COLO829 (cell line): ENCODE measurements around the gene SLC13A4.
A peak's percentile ranks its signal among the peaks of the same experiment; 100 is the strongest.
"Not testable (repeated sequence)": the region's sequence is repeated elsewhere in the genome, so short reads cannot be mapped to it uniquely, and the experiment has no call there.

ENCODE experiments used
- DNase-seq: peaks from one replicate; pipeline ENCODE4 v3.0.0; 2012; ENCODE audit warnings: low spot score

The SLC13A4 gene, protein sequence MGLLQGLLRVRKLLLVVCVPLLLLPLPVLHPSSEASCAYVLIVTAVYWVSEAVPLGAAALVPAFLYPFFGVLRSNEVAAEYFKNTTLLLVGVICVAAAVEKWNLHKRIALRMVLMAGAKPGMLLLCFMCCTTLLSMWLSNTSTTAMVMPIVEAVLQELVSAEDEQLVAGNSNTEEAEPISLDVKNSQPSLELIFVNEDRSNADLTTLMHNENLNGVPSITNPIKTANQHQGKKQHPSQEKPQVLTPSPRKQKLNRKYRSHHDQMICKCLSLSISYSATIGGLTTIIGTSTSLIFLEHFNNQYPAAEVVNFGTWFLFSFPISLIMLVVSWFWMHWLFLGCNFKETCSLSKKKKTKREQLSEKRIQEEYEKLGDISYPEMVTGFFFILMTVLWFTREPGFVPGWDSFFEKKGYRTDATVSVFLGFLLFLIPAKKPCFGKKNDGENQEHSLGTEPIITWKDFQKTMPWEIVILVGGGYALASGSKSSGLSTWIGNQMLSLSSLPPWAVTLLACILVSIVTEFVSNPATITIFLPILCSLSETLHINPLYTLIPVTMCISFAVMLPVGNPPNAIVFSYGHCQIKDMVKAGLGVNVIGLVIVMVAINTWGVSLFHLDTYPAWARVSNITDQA

DNA sequence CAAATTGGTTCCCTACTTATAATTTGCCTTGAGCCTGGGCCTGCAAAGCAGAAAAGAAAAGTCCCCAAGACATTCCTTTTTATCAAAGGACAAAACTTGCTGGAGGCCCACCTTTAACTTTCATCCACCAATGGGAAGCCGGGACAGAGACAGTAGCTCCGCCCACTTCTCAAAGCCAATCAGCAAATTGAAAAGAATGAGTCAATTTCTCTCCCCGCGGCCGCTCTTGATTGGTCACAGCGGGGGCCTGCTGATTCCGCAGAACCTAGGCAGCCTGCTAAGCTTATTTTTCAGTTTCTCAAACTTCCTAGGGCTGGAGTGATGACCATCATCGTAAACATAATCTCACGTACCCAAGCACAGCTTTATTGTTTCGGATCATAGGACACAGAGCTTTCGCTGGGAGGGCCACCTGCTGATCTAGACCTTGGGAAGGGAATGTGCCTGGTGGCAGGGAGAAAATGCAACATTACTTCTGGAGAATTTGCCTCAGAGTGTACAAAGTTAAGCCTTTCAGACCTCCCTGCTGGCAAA lies at the start of gene SLC13A4:
SLC13A4 (minus strand) TSS at position 51 of the 534 bp plus-strand sequence. CDS start 690 bp downstream, outside the sequence.
- DNase-seq = no peak

DNA sequence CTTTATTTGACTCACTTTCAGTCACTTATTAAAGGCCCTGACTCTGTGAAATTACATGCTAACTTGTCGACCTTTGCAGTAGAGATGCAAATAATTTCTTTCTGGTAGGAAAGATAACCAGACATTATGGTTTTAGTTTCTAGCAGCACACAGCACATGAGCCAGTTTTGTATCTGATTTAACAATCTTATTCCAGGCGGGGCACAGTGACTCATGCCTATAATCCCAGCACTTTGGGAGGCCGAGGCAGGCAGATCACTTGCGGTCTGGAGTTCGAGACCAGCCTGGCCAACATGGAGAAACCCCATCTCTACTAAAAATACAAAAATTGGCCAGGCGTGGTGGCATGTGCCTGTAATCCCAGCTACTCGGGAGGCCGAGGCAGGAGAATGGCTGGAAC lies 47.9 kb upstream of the SLC13A4 start:
- not testable (repeated sequence) for DNase-seq

DNA sequence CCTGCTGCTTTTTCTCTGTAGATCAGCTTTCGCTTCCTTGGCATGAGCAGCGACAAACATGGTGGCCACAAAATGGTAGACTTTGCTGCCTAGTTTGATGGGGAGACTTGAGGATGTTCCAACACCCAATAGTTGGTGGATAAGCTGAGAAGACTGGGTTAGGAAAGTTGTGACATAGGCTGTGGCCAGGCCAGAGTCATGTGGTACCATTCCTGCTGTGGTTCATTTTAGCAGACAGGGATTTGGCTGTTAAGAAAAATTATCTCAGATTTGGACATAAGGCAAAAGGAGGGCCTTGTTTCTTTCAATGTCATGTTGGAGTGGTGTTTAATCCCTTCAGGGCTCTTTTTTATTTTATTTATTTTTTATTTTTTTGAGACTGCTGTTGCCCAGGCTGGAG lies 47.2 kb upstream of the SLC13A4 start:
- no peak for DNase-seq

DNA sequence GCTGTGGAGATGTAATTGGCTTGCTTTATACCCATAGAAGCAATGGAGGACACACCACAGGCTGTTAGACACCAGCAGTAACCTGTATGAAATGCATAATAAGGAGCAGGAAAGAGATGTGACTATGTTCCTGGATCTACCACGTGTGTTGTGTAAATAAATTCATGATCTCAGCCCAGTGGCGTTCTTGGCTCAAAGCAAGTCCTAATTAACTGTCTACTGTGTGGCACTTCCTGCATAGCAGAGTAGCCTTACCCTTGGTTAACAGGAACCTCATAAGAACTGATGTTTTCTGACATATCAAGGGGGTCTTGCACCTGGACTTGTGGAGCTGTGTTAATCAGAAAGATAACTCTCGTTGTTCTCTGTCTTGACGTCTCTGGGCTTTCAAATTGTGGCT lies 46.3 kb upstream of the SLC13A4 start:
- DNase-seq = no peak

DNA sequence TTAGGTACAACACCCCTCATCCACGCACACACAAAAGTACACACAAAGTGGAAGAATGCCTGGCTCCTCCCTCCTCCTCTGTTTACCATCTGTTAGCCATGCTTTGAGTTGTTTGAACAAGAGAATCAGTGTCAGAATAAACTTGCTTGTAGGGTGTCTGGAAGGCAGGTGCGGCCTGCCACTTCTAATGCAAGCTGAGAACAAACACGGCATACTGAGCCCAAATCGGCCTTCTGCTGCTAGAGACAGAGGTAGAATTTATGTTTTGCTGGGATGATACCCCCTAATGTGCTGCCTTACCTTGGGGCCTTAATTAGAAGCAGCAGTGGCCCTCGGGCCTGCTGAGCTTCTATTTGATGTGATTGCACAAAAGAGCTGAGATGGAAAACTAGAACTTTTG lies 45.5 kb upstream of the SLC13A4 start:
- no peak for DNase-seq

DNA sequence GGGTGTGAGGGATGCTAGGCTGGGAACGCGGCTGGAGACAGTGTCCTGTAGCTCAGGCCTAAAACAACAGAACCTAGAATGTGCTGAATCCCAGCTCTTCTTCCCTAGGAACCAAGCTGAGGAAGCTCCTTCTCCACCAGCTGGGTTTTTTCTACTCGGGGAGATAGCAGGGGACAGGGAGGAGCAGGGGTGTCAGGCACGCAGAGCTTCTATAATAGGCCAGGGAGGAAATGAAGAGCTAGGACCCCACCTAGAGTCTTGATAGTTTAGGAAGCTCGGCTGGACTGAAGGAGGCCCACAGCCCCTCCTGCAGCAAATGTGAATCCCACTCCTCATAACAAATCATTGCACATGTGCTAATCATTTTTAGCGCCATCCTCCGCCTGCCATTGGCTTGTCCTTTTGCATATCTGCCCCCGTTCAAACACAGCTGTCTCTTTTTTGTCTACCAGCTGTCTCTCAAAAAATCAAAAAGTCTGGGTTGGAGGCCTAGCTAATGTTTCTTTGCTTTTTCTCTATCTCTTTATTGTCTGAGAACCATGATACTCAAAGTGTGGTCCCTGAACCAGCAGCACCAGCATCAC lies 44.7 kb upstream of the SLC13A4 start:
- DNase-seq = no peak

DNA sequence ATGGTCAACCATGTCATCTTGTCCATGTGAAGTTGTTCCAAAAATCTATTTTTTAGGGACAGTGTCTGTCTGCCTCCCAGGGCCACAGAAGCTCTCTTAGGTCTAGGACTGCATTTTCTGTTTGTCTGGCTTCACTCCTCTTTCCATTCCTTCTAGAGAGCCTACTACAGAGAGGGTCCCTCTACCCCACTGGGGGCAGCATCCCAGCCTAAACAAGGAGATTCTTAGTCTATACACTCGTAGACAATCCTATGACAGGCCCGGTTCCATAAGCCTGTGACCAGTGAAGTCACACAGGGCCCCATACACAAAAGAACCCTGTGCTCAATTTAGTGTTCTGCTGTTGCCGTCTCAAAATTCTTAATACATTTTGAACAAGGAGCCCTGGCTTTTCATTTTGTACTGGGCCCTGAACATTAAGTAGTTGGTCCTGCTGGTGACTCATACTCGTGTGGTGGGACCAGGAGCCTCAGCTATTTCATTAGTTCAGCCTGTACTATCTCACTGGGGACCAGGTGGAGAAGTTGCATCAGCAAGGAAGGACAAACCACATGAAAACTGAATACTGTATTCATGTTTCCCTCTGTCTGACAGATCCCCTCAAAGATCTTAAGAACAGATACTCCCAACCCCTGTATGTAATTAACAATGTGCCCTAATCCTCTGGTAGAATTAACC lies 44.1 kb upstream of the SLC13A4 start:
- no peak for DNase-seq

DNA sequence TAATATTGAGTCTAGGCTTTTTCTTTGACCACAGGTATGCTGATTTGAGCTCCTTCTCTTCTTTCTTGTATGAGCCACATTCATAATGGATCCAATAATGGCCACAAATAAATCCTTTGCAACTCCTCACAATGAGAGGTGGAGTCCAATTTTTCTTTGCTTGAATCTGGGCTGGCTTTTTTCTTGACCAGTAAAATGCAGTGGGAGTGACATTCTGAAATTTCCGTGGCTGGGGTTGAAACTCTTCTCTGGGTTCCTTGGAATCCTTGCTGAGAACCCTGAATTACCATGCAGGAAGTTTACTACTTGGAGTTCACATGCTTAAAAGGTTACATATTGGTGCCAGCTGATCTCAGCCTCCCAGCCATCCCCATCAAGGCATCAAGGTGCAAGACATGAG lies 43.1 kb upstream of the SLC13A4 start:
- DNase-seq = no peak

DNA sequence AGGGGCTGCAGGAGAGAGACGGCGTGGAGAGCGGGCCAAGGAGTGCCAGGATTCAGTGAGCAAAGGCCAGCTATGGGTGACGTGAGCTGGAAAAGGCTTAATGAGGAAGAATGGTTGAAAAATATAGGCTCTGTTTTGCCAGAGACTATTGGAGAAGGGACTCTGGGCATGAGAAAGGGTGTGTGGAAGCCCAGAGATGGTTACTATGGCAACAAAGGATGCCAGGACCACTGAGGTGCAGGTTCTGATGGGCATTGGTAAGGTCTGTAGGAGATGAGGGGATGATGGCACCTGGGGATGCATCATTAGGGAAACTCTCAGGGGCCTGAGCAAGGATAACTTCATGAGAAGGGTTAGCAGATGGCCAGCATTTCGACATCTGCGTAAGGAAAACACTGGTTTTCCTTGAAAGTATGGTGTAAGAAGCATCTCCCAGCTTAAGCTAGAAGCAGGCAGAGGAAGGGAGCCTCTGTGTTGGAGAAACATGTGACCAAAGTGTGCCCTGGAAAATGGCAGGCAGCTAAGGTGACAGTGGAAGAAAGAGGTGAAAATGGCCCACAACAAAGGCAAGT lies 42.2 kb upstream of the SLC13A4 start:
- no peak for DNase-seq

DNA sequence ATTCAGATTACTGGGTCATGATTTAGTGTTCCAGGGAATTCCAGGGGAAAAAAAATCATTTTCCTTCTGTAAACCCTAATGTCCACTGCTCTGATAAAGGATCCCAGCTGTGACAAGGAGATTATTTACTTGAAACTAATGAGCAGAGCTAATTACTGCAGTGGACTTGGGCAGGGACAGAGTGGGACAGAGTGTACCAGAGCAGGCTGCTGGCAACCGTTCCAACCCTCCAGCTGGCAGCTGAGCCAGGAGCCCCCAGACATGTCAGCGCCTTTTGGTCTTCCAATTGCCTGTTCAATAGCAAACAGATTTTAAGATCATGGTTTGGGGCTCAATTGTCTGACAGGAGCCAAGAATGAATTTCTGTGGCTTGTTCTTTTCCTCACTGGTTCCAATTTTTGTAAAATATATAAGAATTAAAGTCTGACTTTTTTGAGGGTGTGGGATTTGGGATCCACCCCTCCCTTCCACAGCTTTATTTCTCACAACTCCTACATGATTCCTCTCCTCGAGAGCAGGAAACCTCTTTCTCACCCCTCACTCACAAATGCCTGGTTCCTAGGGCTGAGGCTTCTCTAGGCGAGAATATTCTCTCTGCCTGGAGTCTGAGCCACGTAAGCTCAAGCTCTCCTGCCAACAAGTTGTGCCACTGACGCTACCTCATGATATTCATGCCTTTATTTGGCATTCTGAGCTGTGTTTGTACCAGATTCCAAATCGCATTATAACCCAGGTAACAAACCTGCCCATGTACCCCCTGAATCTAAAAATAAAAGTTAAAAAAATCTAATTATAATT lies 41.2 kb upstream of the SLC13A4 start:
- no peak for DNase-seq

DNA sequence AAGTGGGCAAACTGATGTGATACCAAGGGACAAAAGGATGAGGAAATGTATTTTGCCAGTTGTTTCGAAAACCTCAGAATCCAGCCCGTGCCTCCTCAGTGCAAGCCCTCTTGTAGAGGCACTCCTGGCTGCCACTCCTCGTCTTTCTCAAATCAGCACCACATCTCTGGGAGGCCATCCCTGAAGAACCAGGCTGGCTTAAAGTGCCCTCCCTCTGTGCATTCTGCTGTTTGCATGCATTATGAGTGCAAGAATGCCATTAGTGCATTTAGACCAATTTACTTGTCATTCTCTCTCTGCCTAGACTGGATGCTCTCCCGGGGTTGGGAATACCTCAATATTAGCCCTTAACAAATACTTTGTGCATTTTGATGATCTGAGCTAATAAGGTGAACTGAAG lies 40.5 kb upstream of the SLC13A4 start:
- no peak for DNase-seq

DNA sequence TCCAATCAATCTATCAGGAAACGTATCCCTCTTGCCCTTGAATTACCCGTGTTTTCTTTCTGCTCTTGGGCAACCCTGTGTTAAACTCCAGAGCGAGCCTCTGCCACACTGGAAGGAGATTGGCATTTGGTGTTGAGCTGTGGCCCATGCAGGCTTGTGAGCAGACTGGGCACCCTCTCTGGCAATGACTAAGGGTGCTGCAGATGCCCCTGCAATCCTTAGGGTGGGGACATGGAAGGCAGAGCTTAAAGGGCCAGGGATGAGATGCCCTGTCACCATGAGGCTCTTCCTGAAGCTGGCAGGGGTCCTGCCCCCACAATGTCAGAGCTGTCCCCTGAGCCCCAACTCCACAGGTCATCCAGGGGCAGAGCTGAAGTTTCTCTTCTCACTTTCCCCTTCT lies 40.1 kb upstream of the SLC13A4 start:
- no peak for DNase-seq

DNA sequence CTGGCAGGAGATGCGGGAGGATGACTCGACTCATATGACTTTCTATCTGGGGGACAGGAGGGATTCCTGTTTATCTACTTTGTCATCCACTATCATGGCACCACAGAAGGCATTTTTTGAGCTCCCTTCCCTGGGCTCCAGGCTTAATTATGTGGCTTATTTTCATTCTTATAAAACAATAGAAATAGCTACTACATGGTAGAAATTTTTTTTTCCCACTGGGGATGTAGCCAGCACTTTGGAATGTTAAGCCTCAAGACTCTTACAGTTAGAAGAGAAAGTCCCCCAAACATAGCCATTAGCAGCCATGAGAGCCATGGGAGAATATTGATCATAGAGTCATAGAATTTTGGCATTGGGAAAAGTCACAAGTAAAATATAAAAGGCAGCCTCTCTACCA lies 35.3 kb upstream of the SLC13A4 start:
- no peak for DNase-seq

DNA sequence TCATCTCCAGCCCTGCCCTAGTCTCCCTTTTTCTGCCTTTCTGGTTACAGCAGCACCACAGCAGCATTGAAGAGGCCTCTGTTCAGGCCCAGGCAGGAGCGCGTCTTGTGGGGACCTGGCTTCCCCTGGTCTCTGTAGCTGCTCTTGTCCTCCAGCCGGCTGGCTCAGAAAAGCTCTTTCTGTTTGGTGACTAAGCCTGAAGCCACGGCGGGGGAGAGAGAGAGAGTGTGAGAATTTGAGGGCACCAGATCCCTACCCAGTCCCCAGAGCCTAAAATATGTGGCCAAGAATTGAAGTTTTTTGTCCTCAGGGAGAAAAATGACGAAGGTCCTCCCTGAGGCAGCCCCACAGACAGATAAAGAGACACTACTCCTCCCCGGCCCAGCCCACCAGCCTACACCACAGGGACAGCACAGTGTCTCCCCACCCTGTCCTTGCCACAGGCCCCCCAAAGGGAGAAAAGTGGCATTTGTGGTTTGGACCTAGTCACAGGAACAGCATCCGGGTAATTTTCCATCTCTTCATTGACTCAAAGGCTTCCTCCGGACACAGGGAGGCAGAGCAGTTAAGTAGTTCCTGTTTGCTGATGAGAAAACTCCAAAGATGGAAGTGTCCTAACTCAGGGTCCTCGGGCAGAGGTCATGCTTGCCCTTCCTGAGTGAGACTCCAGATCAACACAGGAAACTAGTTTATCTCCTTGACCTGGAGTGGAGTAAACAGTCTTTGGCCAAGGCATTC lies 33.9 kb upstream of the SLC13A4 start:
- DNase-seq = no peak

DNA sequence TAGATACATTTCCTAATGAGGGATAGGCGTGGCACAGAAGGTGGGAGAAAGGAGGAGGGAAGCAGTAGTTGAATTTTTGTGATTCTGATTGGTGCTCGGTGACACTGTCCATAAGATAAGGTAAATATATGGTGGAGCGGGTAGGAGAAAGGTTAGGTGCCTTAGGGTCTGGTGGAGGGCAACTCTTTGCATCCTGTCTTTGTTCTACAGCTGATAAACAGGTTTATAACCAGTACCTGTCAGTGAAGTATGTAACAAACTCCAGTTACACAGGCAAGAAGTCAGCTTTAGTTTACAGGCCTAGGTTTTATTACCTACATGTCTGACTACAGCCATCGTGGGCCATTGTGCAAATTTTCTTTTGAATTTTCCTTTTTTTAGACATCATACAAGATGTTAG lies 31.5 kb upstream of the SLC13A4 start:
- DNase-seq = no peak

DNA sequence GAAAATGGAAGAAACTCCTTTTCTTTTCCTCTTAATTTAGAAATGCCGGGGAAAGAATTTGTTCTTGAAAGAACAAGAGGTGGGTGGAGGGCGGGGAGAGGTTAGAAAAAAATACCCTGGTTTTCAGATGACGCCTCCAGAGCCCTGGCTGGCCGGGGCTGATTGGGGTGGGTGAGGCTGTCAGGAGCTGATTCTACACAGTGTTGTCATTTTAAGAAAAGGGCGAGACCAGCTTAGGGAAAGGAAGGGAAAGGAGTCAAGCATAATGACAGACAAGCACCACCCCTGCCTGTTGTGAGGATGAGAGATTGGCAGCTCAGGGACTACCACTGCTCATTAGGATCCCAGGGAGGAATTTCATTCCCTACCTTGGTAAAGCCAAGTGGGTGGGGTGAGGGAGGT lies 30.5 kb upstream of the SLC13A4 start:
- peak; percentile 71 for DNase-seq

DNA sequence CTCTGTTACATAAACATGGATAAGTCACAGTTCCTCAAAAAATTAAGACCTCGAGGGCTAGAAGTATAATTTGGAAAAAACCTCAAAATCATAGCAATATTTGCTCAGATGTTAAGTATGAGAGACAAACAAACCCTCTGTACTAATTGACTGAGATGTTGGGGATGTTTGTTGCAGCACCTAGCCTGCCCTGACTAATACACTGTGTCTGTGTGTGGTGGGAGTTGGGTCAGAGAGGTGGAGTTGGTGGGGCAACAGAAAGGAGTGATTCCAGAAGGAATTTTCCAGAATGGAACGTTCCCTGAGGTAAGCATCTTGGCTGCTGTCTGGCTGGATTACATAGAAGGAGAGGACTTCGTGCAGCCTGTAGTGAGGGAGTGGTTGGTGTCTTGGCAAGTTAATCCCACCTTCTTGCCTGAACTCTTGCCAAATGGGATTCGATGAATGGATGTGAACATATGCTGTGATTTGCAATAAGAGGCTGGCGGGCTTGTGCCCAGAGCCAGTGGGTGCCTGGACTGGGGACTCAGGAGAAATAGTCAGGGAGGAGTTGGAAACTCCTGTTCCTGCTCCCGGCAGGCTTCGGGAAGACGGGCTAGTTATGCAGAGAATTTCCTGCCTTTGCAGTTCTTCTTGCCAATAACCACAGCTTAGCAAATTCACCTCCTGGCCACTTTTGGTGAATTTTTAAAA lies 29.9 kb upstream of the SLC13A4 start:
- no peak for DNase-seq

DNA sequence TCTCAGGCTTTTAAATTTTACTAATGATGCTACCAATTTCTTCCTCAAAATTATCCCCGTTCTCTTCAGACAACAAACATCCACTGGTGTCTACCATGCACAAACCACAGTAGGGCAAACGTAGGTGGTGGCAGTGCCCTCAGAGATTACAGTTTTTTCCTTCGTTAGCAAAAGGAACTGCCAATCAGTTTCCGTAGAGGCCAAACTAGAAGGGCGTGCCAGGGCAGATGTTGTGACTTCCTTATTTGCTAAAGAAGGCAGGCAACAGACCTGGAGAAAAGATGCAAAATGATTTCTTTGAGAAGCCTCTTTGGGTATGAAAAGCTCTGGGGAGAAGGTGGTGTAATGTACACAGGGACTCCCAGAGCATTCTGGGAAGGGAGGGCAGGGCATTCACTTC lies 28.2 kb upstream of the SLC13A4 start:
- no peak for DNase-seq

DNA sequence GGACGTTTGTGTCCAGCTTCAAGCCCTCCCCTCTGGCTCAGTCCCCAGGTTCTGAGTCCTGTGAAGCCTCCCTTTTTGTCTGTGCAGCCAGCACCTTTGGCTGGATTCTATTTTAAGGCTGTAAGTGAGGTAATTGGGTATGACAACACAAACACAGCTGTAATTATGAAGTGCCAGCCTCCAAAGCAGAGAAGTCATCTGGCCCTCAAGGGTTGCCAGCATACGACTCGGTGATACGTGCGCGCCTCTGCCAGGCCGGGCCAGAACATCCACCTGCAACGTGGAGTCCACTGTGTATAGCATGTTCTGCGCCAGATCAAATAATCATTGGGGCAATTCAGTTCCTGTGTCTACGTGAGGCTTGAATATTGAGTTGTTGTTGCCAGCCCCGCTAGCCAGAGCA lies 27.4 kb upstream of the SLC13A4 start:
- no peak for DNase-seq
